Parathyroid adenoma (tissue), 2 donors: ENCODE measurements around the gene VDR.
A peak's percentile ranks its signal among the peaks of the same experiment; 100 is the strongest.

ENCODE experiments used
- H2AFZ ChIP-seq: fragments of 300-600 bp; sonication (generic); one replicate; pipeline ENCODE4 v1.7.0; 2017; ENCODE audit warnings: antibody characterized with exemption, mild to moderate bottlenecking
- H3K27ac ChIP-seq: fragments of 300-600 bp; sonication (generic); one replicate; pipeline ENCODE4 v1.7.0; 2017
- H3K27me3 ChIP-seq: fragments of 300-600 bp; sonication (generic); one replicate; pipeline ENCODE4 v1.7.0; 2017; ENCODE audit warnings: low read length; ENCODE audit not compliant: control insufficient read depth, insufficient read depth
- H3K36me3 ChIP-seq: fragments of 300-600 bp; sonication (generic); one replicate; pipeline ENCODE4 v1.7.0; 2017; ENCODE audit warnings: low read length; ENCODE audit not compliant: control insufficient read depth, insufficient read depth
- H3K4me1 ChIP-seq: fragments of 300-600 bp; sonication (generic); one replicate; pipeline ENCODE4 v1.7.0; 2017; ENCODE audit warnings: control low read depth
- H3K4me2 ChIP-seq: fragments of 300-600 bp; sonication (generic); one replicate; pipeline ENCODE4 v1.7.0; 2017; ENCODE audit warnings: low read length
- H3K4me3 ChIP-seq: fragments of 300-600 bp; sonication (generic); one replicate; pipeline ENCODE4 v1.7.0; 2017; ENCODE audit warnings: low read depth, low read length
- H3K79me2 ChIP-seq: fragments of 300-600 bp; sonication (generic); one replicate; pipeline ENCODE4 v1.7.0; 2017; ENCODE audit warnings: control low read depth
- H3K9ac ChIP-seq: fragments of 300-600 bp; sonication (generic); one replicate; pipeline ENCODE4 v1.7.0; 2017; ENCODE audit warnings: mild to moderate bottlenecking
- H3K9me3 ChIP-seq: fragments of 300-600 bp; sonication (generic); one replicate; pipeline ENCODE4 v1.7.0; 2017; ENCODE audit warnings: low read length; ENCODE audit not compliant: control insufficient read depth
- TF ChIP-seq, protein P1 (sequence below): fragments of 300-600 bp; sonication (generic); IDR thresholded peaks from one replicate; pipeline ENCODE4 v1.7.0; 2017; ENCODE audit warnings: antibody characterized with exemption, mild to moderate bottlenecking
- donor health status: primary hyperparathyroidism.

The VDR gene

GRCh38 chr12:47856094-47856493 lies 48.7 kb downstream of the VDR start:
- H3K4me3 ChIP-seq = no peak overlapping the region
- no peaks in the 10 kb centered on the region for H3K36me3 ChIP-seq
- no peak overlapping the region for H3K9ac ChIP-seq
- H3K27ac ChIP-seq = peak overlapping the region; percentile 12
- TF ChIP-seq, protein P1, sequence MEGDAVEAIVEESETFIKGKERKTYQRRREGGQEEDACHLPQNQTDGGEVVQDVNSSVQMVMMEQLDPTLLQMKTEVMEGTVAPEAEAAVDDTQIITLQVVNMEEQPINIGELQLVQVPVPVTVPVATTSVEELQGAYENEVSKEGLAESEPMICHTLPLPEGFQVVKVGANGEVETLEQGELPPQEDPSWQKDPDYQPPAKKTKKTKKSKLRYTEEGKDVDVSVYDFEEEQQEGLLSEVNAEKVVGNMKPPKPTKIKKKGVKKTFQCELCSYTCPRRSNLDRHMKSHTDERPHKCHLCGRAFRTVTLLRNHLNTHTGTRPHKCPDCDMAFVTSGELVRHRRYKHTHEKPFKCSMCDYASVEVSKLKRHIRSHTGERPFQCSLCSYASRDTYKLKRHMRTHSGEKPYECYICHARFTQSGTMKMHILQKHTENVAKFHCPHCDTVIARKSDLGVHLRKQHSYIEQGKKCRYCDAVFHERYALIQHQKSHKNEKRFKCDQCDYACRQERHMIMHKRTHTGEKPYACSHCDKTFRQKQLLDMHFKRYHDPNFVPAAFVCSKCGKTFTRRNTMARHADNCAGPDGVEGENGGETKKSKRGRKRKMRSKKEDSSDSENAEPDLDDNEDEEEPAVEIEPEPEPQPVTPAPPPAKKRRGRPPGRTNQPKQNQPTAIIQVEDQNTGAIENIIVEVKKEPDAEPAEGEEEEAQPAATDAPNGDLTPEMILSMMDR = no peak
- H3K27me3 ChIP-seq = no peaks in the 10 kb centered on the region
- no peaks in the 10 kb centered on the region for H3K9me3 ChIP-seq
- no peak overlapping the region for H3K4me2 ChIP-seq
- no peak overlapping the region for H2AFZ ChIP-seq
- H3K4me1 ChIP-seq = peaks cover 34% of the 10 kb centered on the region
- H3K79me2 ChIP-seq = peaks cover 11% of the 10 kb centered on the region

- Histone ChIP-seq H3K27me3 (no peaks in the 10 kb centered on the region), H2AFZ (no peak overlapping the region), H3K9me3 (no peaks in the 10 kb centered on the region), H3K36me3 (no peaks in the 10 kb centered on the region), H3K4me2 (no peak overlapping the region), H3K9ac (no peak overlapping the region), H3K79me2 (peaks cover 7% of the 10 kb centered on the region), H3K27ac (peak overlapping the region; percentile 12), H3K4me3 (no peak overlapping the region), H3K4me1 (peaks cover 32% of the 10 kb centered on the region)
- TF ChIP-seq, protein P1 = peak; percentile 19
Observed at GRCh38 chr12:47855502-47855901, 49.3 kb downstream of the VDR start.

DNA sequence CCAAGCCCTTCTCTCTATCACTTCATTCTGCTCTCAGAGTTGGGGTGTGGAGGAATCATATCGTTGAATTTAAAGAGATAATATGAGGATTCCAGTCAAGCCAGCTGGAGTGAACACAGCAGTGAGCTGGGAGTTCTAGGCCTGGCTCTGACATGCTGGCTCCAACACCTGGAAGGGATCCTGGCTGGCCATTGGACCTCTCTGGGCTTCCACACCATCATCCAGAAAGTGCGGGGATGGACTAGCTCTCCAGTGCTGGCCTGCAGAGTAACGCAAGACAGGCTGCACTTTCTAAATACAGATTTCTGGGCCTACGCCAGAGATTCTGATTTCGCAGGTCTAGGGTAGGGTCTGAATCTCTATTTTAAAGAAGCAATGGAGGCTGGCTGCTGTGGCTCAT lies 50.3 kb downstream of the VDR start:
- H3K36me3 ChIP-seq = no peaks in the 10 kb centered on the region
- H3K4me1 ChIP-seq = peaks cover 33% of the 10 kb centered on the region
- H3K4me2 ChIP-seq = no peak overlapping the region
- H2AFZ ChIP-seq = no peak overlapping the region
- H3K79me2 ChIP-seq = peaks cover 2% of the 10 kb centered on the region
- TF ChIP-seq, protein P1 = no peak
- no peak overlapping the region for H3K27ac ChIP-seq
- no peak overlapping the region for H3K9ac ChIP-seq
- no peak overlapping the region for H3K4me3 ChIP-seq
- no peaks in the 10 kb centered on the region for H3K27me3 ChIP-seq
- H3K9me3 ChIP-seq = no peaks in the 10 kb centered on the region

GRCh38 chr12:47852096-47852571 lies 52.7 kb downstream of the VDR start:
- H3K27ac ChIP-seq = peak overlapping the region; percentile 78
- H3K4me3 ChIP-seq = no peak overlapping the region
- peaks cover 29% of the 10 kb centered on the region for H3K4me1 ChIP-seq
- H3K36me3 ChIP-seq = no peaks in the 10 kb centered on the region
- no peaks in the 10 kb centered on the region for H3K9me3 ChIP-seq
- TF ChIP-seq, protein P1 = no peak
- no peaks in the 10 kb centered on the region for H3K79me2 ChIP-seq
- H3K4me2 ChIP-seq = no peak overlapping the region
- no peak overlapping the region for H2AFZ ChIP-seq
- H3K27me3 ChIP-seq = no peaks in the 10 kb centered on the region
- H3K9ac ChIP-seq = no peak overlapping the region

DNA sequence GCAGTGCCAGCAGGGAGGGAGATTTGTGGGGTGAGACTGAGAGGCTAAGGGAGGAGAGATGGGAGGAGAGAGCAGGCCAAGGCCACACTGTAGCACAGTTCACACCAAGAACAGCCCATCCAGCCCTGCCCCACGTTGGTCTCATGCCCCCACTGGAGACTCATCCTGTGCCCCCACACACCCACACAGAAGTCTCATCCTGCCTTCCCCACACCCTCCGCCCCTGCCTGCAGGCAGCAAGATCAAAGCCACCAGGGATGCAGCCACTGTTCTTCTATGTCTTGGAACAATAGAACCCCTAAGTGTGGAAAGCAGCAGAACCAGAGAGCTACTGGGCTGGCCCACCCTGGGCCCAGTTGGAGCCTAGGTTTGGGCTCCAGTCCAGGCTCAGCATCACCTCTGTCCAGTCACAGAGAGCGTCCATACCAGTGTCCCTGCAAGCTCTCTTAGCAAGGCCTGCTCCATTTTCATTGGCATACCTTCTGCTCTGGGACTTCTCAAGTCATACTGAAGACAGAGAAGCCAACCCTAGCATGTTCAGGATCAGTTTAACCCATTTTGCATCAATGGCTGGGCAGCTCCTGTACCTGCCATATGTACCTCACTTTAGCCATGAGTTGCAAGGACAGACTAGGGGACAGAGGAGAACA lies 53.4 kb downstream of the VDR start:
- H3K36me3 ChIP-seq = no peaks in the 10 kb centered on the region
- no peak overlapping the region for H3K4me3 ChIP-seq
- no peak overlapping the region for H2AFZ ChIP-seq
- no peaks in the 10 kb centered on the region for H3K27me3 ChIP-seq
- H3K9ac ChIP-seq = no peak overlapping the region
- no peaks in the 10 kb centered on the region for H3K79me2 ChIP-seq
- no peaks in the 10 kb centered on the region for H3K9me3 ChIP-seq
- TF ChIP-seq, protein P1 = no peak
- peak overlapping the region; percentile 1 for H3K4me2 ChIP-seq
- peak overlapping the region; percentile 78 for H3K27ac ChIP-seq
- peaks cover 29% of the 10 kb centered on the region for H3K4me1 ChIP-seq
